WERI-Rb-1 (cell line): ENCODE data around the gene MTRF1.

Source experiments
- DNase-seq: peaks from one replicate; pipeline ENCODE4 v3.0.0-alpha.2; 2020
- H3K27ac ChIP-seq: fragments of 250-450 bp; sonication (Bioruptor Pico); 2 replicates; pipeline ENCODE4 v1.5.1; 2020; ENCODE audit warnings: mild to moderate bottlenecking, moderate library complexity
- H3K27me3 ChIP-seq: fragments of 250-450 bp; sonication (Bioruptor Pico); 2 replicates; pipeline ENCODE4 v1.5.1; 2021; ENCODE audit warnings: mild to moderate bottlenecking, low read depth, moderate library complexity; ENCODE audit not compliant: insufficient read depth, severe bottlenecking
- H3K36me3 ChIP-seq: fragments of 250-450 bp; sonication (Bioruptor Pico); 2 replicates; pipeline ENCODE4 v1.5.1; 2020; ENCODE audit warnings: mild to moderate bottlenecking, moderate library complexity
- H3K4me3 ChIP-seq: 2 replicates; pipeline ENCODE4 v1.5.1; 2011; ENCODE audit warnings: low read depth, mild to moderate bottlenecking, control low read depth, low read length
- H3K9me3 ChIP-seq: fragments of 250-450 bp; sonication (Bioruptor Pico); 2 replicates; pipeline ENCODE4 v1.5.1; 2021; ENCODE audit warnings: mild to moderate bottlenecking, moderate library complexity; ENCODE audit not compliant: severe bottlenecking
- CTCF ChIP-seq: IDR thresholded peaks from 2 replicates; pipeline ENCODE4 v1.5.1; 2011; ENCODE audit warnings: low read depth, mild to moderate bottlenecking, control low read depth, inconsistent platforms, low read length

MTRF1 gene

GRCh38 chr13:41213316-41213715, 50.1 kb downstream of the MTRF1 start:
- TF ChIP-seq CTCF: no peak
- H3K27me3 ChIP-seq: no peaks in the 10 kb centered on the region

GRCh38 chr13:41212881-41213280, 50.5 kb downstream of the MTRF1 start:
- Histone ChIP-seq H3K27ac (no peak overlapping the region), H3K9me3 (no peaks in the 10 kb centered on the region), H3K27me3 (no peaks in the 10 kb centered on the region), H3K4me3 (no peak overlapping the region), H3K36me3 (no peaks in the 10 kb centered on the region)
- no peak for TF ChIP-seq CTCF
- no peak for DNase-seq

More at GRCh38 chr13:41213316-41213715, 50.1 kb downstream of the MTRF1 start:
- DNase-seq: no peak
- H3K27ac ChIP-seq: no peak overlapping the region
- H3K9me3 ChIP-seq: no peaks in the 10 kb centered on the region
- H3K4me3 ChIP-seq: no peak overlapping the region
- no peaks in the 10 kb centered on the region for H3K36me3 ChIP-seq

- no peak for TF ChIP-seq CTCF
- H3K36me3 ChIP-seq: no peaks in the 10 kb centered on the region
- no peak overlapping the region for H3K27ac ChIP-seq
- no peak for DNase-seq
- H3K4me3 ChIP-seq: no peak overlapping the region
- H3K27me3 ChIP-seq: no peaks in the 10 kb centered on the region
- no peaks in the 10 kb centered on the region for H3K9me3 ChIP-seq
These were observed 52.3 kb downstream of the MTRF1 start for GRCh38 chr13:41211062-41211461.

GRCh38 chr13:41206467-41206866, 56.9 kb downstream of the MTRF1 start:
- H3K4me3 ChIP-seq: no peak overlapping the region
- no peaks in the 10 kb centered on the region for H3K36me3 ChIP-seq
- no peak overlapping the region for H3K27ac ChIP-seq
- H3K9me3 ChIP-seq: no peaks in the 10 kb centered on the region
- H3K27me3 ChIP-seq: no peaks in the 10 kb centered on the region
- no peak for DNase-seq
- no peak for TF ChIP-seq CTCF

GRCh38 chr13:41203810-41204209, 59.6 kb downstream of the MTRF1 start:
- no peak overlapping the region for H3K27ac ChIP-seq
- H3K4me3 ChIP-seq: no peak overlapping the region
- no peak for DNase-seq
- no peak for TF ChIP-seq CTCF
- no peaks in the 10 kb centered on the region for H3K27me3 ChIP-seq
- H3K36me3 ChIP-seq: no peaks in the 10 kb centered on the region
- H3K9me3 ChIP-seq: no peaks in the 10 kb centered on the region

GRCh38 chr13:41200126-41200525, 63.2 kb downstream of the MTRF1 start:
- Histone ChIP-seq H3K4me3 (no peak overlapping the region), H3K27me3 (no peaks in the 10 kb centered on the region), H3K9me3 (no peaks in the 10 kb centered on the region), H3K27ac (no peak overlapping the region), H3K36me3 (no peaks in the 10 kb centered on the region)
- no peak for DNase-seq
- TF ChIP-seq CTCF: no peak
